K562 (cell line): ENCODE results near the gene LPCAT1. TPM values are rescaled to one million over a fixed set of nuclear protein-coding genes. Genes with fewer than 3 reads are reported as not detected.

Experiments
- ATAC-seq: fragments of 200-7000 bp; cut with Tn5 transposase; 3 replicates; pipeline ENCODE4 v1.9.1; 2020; ENCODE audit warnings: moderate library complexity
- BruUV-seq: library from RNA; stranded (reverse); fragments of 400-500 nt; replicated peaks from 2 replicates; lab custom pipeline; 2021; lab: Mats Ljungman, UMichigan
- CTCF ChIA-PET: fragments of 300-600 bp; formaldehyde crosslinking; extraction: SDS; loops from one replicate; lab custom pipeline; 2021; ENCODE audit warnings: low intra/inter-chr PET ratio; lab: Yijun Ruan, JAX
- POLR2A ChIA-PET: fragments of 300-600, 350-650 bp; sonication (Branson Sonifier 250); formaldehyde crosslinking; extraction: SDS; loops from one replicate; lab custom pipeline; 2021; ENCODE audit warnings: antibody characterized with exemption, inconsistent platforms; lab: Yijun Ruan, JAX
- DNase-seq, 4 experiments: peaks; one replicate each; pipeline versions ENCODE4 v3.0.0 to v3.0.0-alpha.2; 2011 to 2018; ENCODE audit warnings: low spot score in 3 of 4, mixed read lengths in 3 of 4; ENCODE audit errors: extremely low read depth in 1 of 4
- FAIRE-seq: peaks from 2 replicates; lab custom pipeline; 2011; peaks lifted over from hg19 to GRCh38; lab: Jason Lieb, UNC
- H2AFZ ChIP-seq: 2 replicates; pipeline ENCODE4 v1.6.0; 2011; ENCODE audit warnings: low read depth, low read length, control low read depth, inconsistent platforms
- H3K27ac ChIP-seq: fragments of 200-600 bp; 3 replicates; pipeline ENCODE4 v1.8.0; 2011; ENCODE audit warnings: low read depth, mild to moderate bottlenecking, control low read depth, inconsistent platforms, low read length, moderate library complexity, mixed read lengths; ENCODE audit errors: extremely low read depth
- H3K27me3 ChIP-seq, 2 experiments: fragments of 300-600 bp in 1 of 2; 2 replicates in 1 of 2; 3 replicates in 1 of 2; pipeline versions ENCODE4 v1.6.0 to v1.8.0; 2011; ENCODE audit warnings: inconsistent platforms in 2 of 2, low read length in 2 of 2, mild to moderate bottlenecking in 1 of 2, mixed read lengths in 1 of 2, moderate library complexity in 1 of 2; ENCODE audit not compliant: control insufficient read depth in 2 of 2, insufficient read depth in 2 of 2
- H3K36me3 ChIP-seq: fragments of 300-600 bp; 3 replicates; pipeline ENCODE4 v1.8.0; 2011; ENCODE audit warnings: mild to moderate bottlenecking, low read length, inconsistent platforms; ENCODE audit not compliant: control insufficient read depth, insufficient read depth
- H3K4me1 ChIP-seq, 2 experiments: fragments of 200-600 bp in 1 of 2; replicated peaks in 1 of 2; 2 replicates in 1 of 2; 3 replicates in 1 of 2; pipeline versions ENCODE4 v1.5.1 to v1.8.0; 2011; ENCODE audit warnings: inconsistent platforms in 2 of 2, low read length in 2 of 2, mild to moderate bottlenecking in 1 of 2, mixed read lengths in 1 of 2, moderate library complexity in 1 of 2; ENCODE audit not compliant: control insufficient read depth in 2 of 2, insufficient read depth in 2 of 2
- H3K4me2 ChIP-seq: 2 replicates; pipeline ENCODE4 v1.6.1; 2011; ENCODE audit warnings: low read length, control low read depth, inconsistent platforms, mixed read lengths; ENCODE audit not compliant: insufficient read depth
- H3K4me3 ChIP-seq: fragments of 200-600 bp; sonication (generic), shearing (Covaris generic); 2 replicates; pipeline ENCODE4 v1.5.1; 2016; ENCODE audit warnings: control low read depth, inconsistent platforms
- H3K79me2 ChIP-seq: fragments of 200-600 bp; 3 replicates; pipeline ENCODE4 v1.8.0; 2011; ENCODE audit warnings: low read length, inconsistent platforms; ENCODE audit not compliant: control insufficient read depth, insufficient read depth
- H3K9ac ChIP-seq, 2 experiments: 2 replicates each; pipeline versions ENCODE4 v1.6.0 to v1.6.1; 2011; ENCODE audit warnings: low read depth in 2 of 2, low read length in 2 of 2, control low read depth in 1 of 2, inconsistent platforms in 1 of 2, mild to moderate bottlenecking in 1 of 2, mixed read lengths in 1 of 2; ENCODE audit not compliant: insufficient read depth in 1 of 2
- H3K9me1 ChIP-seq: one replicate; pipeline ENCODE4 v1.6.0; 2011; ENCODE audit warnings: inconsistent platforms, mild to moderate bottlenecking, low read length, moderate library complexity; ENCODE audit not compliant: control insufficient read depth, insufficient read depth
- H3K9me3 ChIP-seq: replicated peaks from 2 replicates; pipeline ENCODE4 v1.5.1; 2011; ENCODE audit warnings: low read depth, low read length, inconsistent platforms; ENCODE audit not compliant: control insufficient read depth, insufficient read depth
- H4K20me1 ChIP-seq: replicated peaks from 2 replicates; pipeline ENCODE4 v1.6.1; 2011; ENCODE audit warnings: low read length, inconsistent platforms, mixed read lengths; ENCODE audit not compliant: control insufficient read depth, insufficient read depth
- CBFA2T2 ChIP-seq: fragments of 450-650 bp; conservative IDR thresholded peaks from 2 replicates; pipeline ENCODE4 v1.6.1; 2017; ENCODE audit warnings: mild to moderate bottlenecking
- CHD2 ChIP-seq: IDR thresholded peaks from 2 replicates; pipeline ENCODE4 v1.6.1; 2011; ENCODE audit warnings: low read depth, low read length
- CREB3L1 ChIP-seq: fragments of 450-650 bp; IDR thresholded peaks from 2 replicates; pipeline ENCODE4 v1.6.1; 2014; ENCODE audit warnings: low read depth, mild to moderate bottlenecking, moderate library complexity, borderline replicate concordance
- CTCFL ChIP-seq: IDR thresholded peaks from 2 replicates; pipeline ENCODE4 v1.6.1; 2011; ENCODE audit warnings: borderline replicate concordance, low read depth, mild to moderate bottlenecking, moderate library complexity, low read length; ENCODE audit not compliant: insufficient read depth, poor library complexity, severe bottlenecking
- MAX ChIP-seq: sonication (generic); formaldehyde crosslinking; IDR thresholded peaks from 2 replicates; pipeline ENCODE4 v1.9.0; 2022; ENCODE audit warnings: mild to moderate bottlenecking, missing genetic modification reagents
- MEIS2 ChIP-seq: fragments of 450-650 bp; IDR thresholded peaks from 2 replicates; pipeline ENCODE4 v1.6.1; 2014; ENCODE audit warnings: mild to moderate bottlenecking; ENCODE audit not compliant: partially characterized antibody
- SRSF1 ChIP-seq: fragments of 200-400 bp; formaldehyde crosslinking; IDR thresholded peaks from 2 replicates; pipeline ENCODE4 v1.6.1; 2017; ENCODE audit warnings: mild to moderate bottlenecking, low read depth, low read length, moderate library complexity
- ZBTB26 ChIP-seq: fragments of 450-650 bp; formaldehyde crosslinking; IDR thresholded peaks from 2 replicates; pipeline ENCODE4 v1.4.0; 2022; ENCODE audit warnings: missing genetic modification characterization
- WGBS: fragments of 100-300 bp; shearing (Covaris generic); methylation state at CpG from one replicate; pipeline ENCODE4 v1.1.6; 2016; ENCODE audit warnings: low coverage, mixed read lengths; ENCODE audit not compliant: insufficient coverage; ENCODE audit errors: missing lambda C conversion rate; 5-methylcytosine and 5-hydroxymethylcytosine counted together
- in situ Hi-C: fragments of 300-500 bp; cut with MboI; formaldehyde crosslinking; loops from 4 replicates; pipeline ENCODE4 v1.15.0; 2018; ENCODE audit warnings: inconsistent platforms, mixed read lengths
- intact Hi-C: fragments of 100-400 bp; cut with micrococcal nuclease; formaldehyde crosslinking; loops from 2 replicates; pipeline ENCODE4 v1.14.2; 2022
- polyA plus RNA-seq, 8 experiments: library from polyadenylated mRNA; depleted of rRNA in 4 of 8; stranded (reverse) in 5 of 8; unstranded in 3 of 8; fragments of >200 nt; fragmentation: Nextera tagmentation in 2 of 8; fragmentation: Illumina TruSeq in 1 of 8; extraction: Ambion mirVana in 2 of 8; extraction: Trizol in 1 of 8; gene quantifications; 2 replicates each; pipeline versions ENCODE4 v1.2.1 to v1.2.3, GENCODE V29; 2011 to 2014; ENCODE audit warnings: inconsistent platforms in 1 of 8, missing spikeins in 1 of 8
- total RNA-seq, 7 experiments: library from RNA; depleted of rRNA in 6 of 7; stranded (reverse); fragments of >200 nt in 6 of 7; fragmentation: Illumina TruSeq in 2 of 7; extraction: Trizol in 2 of 7; gene quantifications; 2 replicates each; pipeline versions ENCODE4 v1.2.1 to v1.2.3, GENCODE V29; 2011 to 2021; ENCODE audit warnings: low replicate concordance in 1 of 7

Gene LPCAT1
- total and polyA plus RNA-seq, 9 of the 15 experiments (the other 6 are each of a cell fraction or from before 2014, with no cell fraction given) = 0.14 to 18.4 (median 13.9) TPM

GRCh38 chr5:1555808-1556731 lies 32.3 kb upstream of the LPCAT1 start:
- H3K36me3 ChIP-seq = no peaks in the 10 kb centered on the region
- FAIRE-seq = no peak
- peaks cover 15% of the 10 kb centered on the region for H4K20me1 ChIP-seq
- no peak overlapping the region for H3K4me2 ChIP-seq
- no peak overlapping the region for H3K4me3 ChIP-seq
- CTCF ChIA-PET = no interaction called here
- no peaks in the 10 kb centered on the region for H3K79me2 ChIP-seq
- no peak for TF ChIP-seq MEIS2
- no peak for TF ChIP-seq CBFA2T2
- TF ChIP-seq MAX = no peak
- no peak for TF ChIP-seq SRSF1
- no peak for TF ChIP-seq CHD2
- no peak for TF ChIP-seq CREB3L1
- no peak for TF ChIP-seq ZBTB26 (CRISPR knock-in tag)
- no peak for TF ChIP-seq CTCFL
- TF ChIP-seq, all 486 proteins: peak for 0
- peak in 2 of 4 experiments; percentile 9 to 11 for DNase-seq
- Histone ChIP-seq H3K4me1 (peaks cover 0 to 19% of the 10 kb centered on the region in 2 experiments; a peak in 2 of 5 replicates), H3K27me3 (peaks cover 69 to 76% of the 10 kb centered on the region in 2 experiments), H3K9ac (no peak overlapping the region), H2AFZ (no peak overlapping the region), H3K9me1 (no peaks in the 10 kb centered on the region), H3K27ac (no peak overlapping the region), H3K9me3 (0 out of 2 replicates have a peak, but pooled peaks cover 2% of the 10 kb centered on the region)
- no peak for ATAC-seq
- intact Hi-C loops (no loop called here), in situ Hi-C loops (no loop called here)
- POLR2A ChIA-PET = interaction anchor here (0.6 to 1.7 kb wide), 2 partner anchors 14 to 178 kb away, joined by 3 to 4 read pairs; no protein-coding TSS in a partner anchor
- BruUV-seq = no TSS peak
- 11% methylated on average over 25 of the region's 26 CpGs for WGBS
